ENCODE results near the gene GMCL1.

GRCh38 chr2:69889302-69889701 lies 59.8 kb downstream of the GMCL1 start:
- no peak for TF ChIP-seq EZH2phosphoT487 (IDR thresholded peaks at IDR 0.05; ENCODE audit: insufficient read depth, low read depth)
- TF ChIP-seq EZH2 (IDR thresholded peaks at IDR 0.05; ENCODE audit: insufficient read depth, poor library complexity, severe bottlenecking): no peak
